ENCODE results near the gene BCAS3. TPM values are rescaled to one million over a fixed set of nuclear protein-coding genes. Genes with fewer than 3 reads are reported as not detected.

Gene BCAS3
- total RNA-seq, 4 donors from 2014 or later: 20.7 to 76.3 (median 39.8) TPM

- no peak overlapping the region for H3K4me3 ChIP-seq
- H3K27me3 ChIP-seq: peaks cover 8% of the 10 kb centered on the region
- peak overlapping the region in 1 of 4 donors; percentile 46 for H3K27ac ChIP-seq
- no peaks in the 10 kb centered on the region for H3K36me3 ChIP-seq
- no peaks in the 10 kb centered on the region for H3K4me1 ChIP-seq
- intact Hi-C loops (cut with DNase I; ENCODE audit: low total_unique reads): no loop called here
- WGBS, 2 donors (ENCODE audit: low coverage in 1 of 2): 83 to 91% methylated on average over 2 to 4 of the region's 4 CpGs
- in situ Hi-C loops (cut with MboI; ENCODE audit: low pct_ligation_motif_present in 1 of 4, low pct_unique_long_range_greater_than_20kb in 1 of 4, low sequenced_read_pairs in 3 of 4): no loop called here
- no peaks in the 10 kb centered on the region for H3K9me3 ChIP-seq
- TF ChIP-seq POLR2AphosphoS5 (IDR thresholded peaks at IDR 0.05) (no peak), CTCF (IDR thresholded peaks at IDR 0.05) (no peak), POLR2A (IDR thresholded peaks at IDR 0.05) (no peak), EP300 (IDR thresholded peaks at IDR 0.05; ENCODE audit: low read depth) (no peak)
- no peak for DNase-seq
Observed at GRCh38 chr17:61322325-61323002, 644.8 kb downstream of the BCAS3 start.

GRCh38 chr17:61323003-61323908, 645.6 kb downstream of the BCAS3 start:
- TF ChIP-seq EP300 (IDR thresholded peaks at IDR 0.05; ENCODE audit: low read depth) (no peak), POLR2AphosphoS5 (IDR thresholded peaks at IDR 0.05) (no peak), POLR2A (IDR thresholded peaks at IDR 0.05) (no peak), CTCF (IDR thresholded peaks at IDR 0.05) (no peak)
- no peak for DNase-seq
- WGBS, 2 donors (ENCODE audit: low coverage in 1 of 2): 66 to 75% methylated on average over 12 to 13 of the region's 13 CpGs
- peaks cover 8% of the 10 kb centered on the region for H3K27me3 ChIP-seq
- intact Hi-C loops (cut with DNase I; ENCODE audit: low total_unique reads) (no loop called here), in situ Hi-C loops (cut with MboI; ENCODE audit: low pct_ligation_motif_present in 1 of 4, low pct_unique_long_range_greater_than_20kb in 1 of 4, low sequenced_read_pairs in 3 of 4) (no loop called here)
- no peaks in the 10 kb centered on the region for H3K36me3 ChIP-seq
- peak overlapping the region; percentile 16 to 59 (median 42) for H3K27ac ChIP-seq
- no peaks in the 10 kb centered on the region for H3K4me1 ChIP-seq
- no peak overlapping the region for H3K4me3 ChIP-seq
- no peaks in the 10 kb centered on the region for H3K9me3 ChIP-seq

- TF ChIP-seq POLR2AphosphoS5 (IDR thresholded peaks at IDR 0.05) (no peak), EP300 (IDR thresholded peaks at IDR 0.05; ENCODE audit: low read depth) (no peak), CTCF (IDR thresholded peaks at IDR 0.05) (no peak), POLR2A (IDR thresholded peaks at IDR 0.05) (no peak)
- intact Hi-C loops (cut with DNase I; ENCODE audit: low total_unique reads): no loop called here
- H3K27me3 ChIP-seq: peaks cover 8% of the 10 kb centered on the region
- no peak for DNase-seq
- WGBS, 2 donors (ENCODE audit: low coverage in 1 of 2): 75 to 79% methylated on average over 5 to 12 of the region's 12 CpGs
- no peaks in the 10 kb centered on the region for H3K36me3 ChIP-seq
- H3K27ac ChIP-seq: peak overlapping the region; percentile 14 to 59 (median 42)
- H3K9me3 ChIP-seq: no peaks in the 10 kb centered on the region
- in situ Hi-C loops (cut with MboI; ENCODE audit: low pct_ligation_motif_present in 1 of 4, low pct_unique_long_range_greater_than_20kb in 1 of 4, low sequenced_read_pairs in 3 of 4): no loop called here
- H3K4me3 ChIP-seq: no peak overlapping the region
- H3K4me1 ChIP-seq: no peaks in the 10 kb centered on the region
Observed at GRCh38 chr17:61323909-61324868, 646.5 kb downstream of the BCAS3 start.

All from transverse colon (tissue), 4 donors.